ENCODE data around the gene INPP5K. TPM values are rescaled to one million over a fixed set of nuclear protein-coding genes. Genes with fewer than 3 reads are reported as not detected.

Gene INPP5K
- total RNA-seq, 1 donor from 2014 or later = 19.4 TPM

DNA sequence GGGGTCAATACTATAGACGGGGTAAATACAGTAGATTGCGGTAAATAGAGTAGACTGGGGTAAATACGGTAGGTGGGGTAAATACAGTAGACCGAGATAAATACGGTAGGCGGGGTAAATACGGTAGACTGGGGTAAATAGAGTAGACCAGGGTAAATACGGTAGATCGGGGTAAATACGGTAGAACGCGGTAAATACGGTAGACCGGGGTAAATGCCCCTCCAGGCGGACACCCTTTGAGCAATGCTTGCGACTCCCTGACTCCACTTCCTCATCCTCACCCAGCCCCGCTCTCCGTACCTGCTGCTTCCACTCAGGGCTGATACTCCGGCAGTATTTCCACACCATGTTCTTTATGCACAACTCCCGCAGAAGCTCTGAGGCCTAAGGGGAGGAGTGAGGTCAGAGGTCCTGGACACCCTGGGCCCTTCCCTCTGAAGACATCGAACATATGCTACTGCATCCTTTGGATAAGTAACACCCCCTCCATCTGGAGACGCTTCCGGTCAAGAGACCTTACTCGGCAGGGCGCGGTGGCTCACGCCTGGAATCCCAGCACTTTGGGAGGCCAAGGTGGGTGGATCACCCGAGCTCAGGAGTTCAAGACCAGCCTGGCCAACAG, 47.1 kb downstream of the INPP5K start:
- Mint-ChIP-seq H3K36me3 (ENCODE audit: low read depth) (peaks cover 12% of the 10 kb centered on the region), H3K27me3 (ENCODE audit: low read depth) (no peaks in the 10 kb centered on the region), H3K4me3 (no peak overlapping the region), H3K9me3 (no peaks in the 10 kb centered on the region), H3K4me1 (peaks cover 19% of the 10 kb centered on the region), H3K27ac (ENCODE audit: unreplicated experiment) (peak overlapping the region; percentile 87)
- DNase-seq (ENCODE audit: low read depth, low spot score) = no peak
- TF ChIP-seq CTCF (conservative IDR thresholded peaks at IDR 0.05) = no peak

GRCh38 chr17:1467898-1468492, 48.4 kb downstream of the INPP5K start:
- Mint-ChIP-seq H3K9me3 (no peaks in the 10 kb centered on the region), H3K4me3 (no peak overlapping the region), H3K36me3 (ENCODE audit: low read depth) (peaks cover 10% of the 10 kb centered on the region), H3K4me1 (peaks cover 19% of the 10 kb centered on the region), H3K27ac (ENCODE audit: unreplicated experiment) (peak overlapping the region; percentile 50), H3K27me3 (ENCODE audit: low read depth) (no peaks in the 10 kb centered on the region)
- TF ChIP-seq CTCF (conservative IDR thresholded peaks at IDR 0.05) = no peak
- peak; percentile 56 for DNase-seq (ENCODE audit: low read depth, low spot score)

- H3K27ac Mint-ChIP-seq (ENCODE audit: unreplicated experiment) = no peak overlapping the region
- peaks cover 10% of the 10 kb centered on the region for H3K36me3 Mint-ChIP-seq (ENCODE audit: low read depth)
- no peak overlapping the region for H3K4me3 Mint-ChIP-seq
- no peak for DNase-seq (ENCODE audit: low read depth, low spot score)
- H3K27me3 Mint-ChIP-seq (ENCODE audit: low read depth) = no peaks in the 10 kb centered on the region
- no peaks in the 10 kb centered on the region for H3K9me3 Mint-ChIP-seq
- no peak for TF ChIP-seq CTCF (conservative IDR thresholded peaks at IDR 0.05)
- peaks cover 19% of the 10 kb centered on the region for H3K4me1 Mint-ChIP-seq
Observed at GRCh38 chr17:1467258-1467657, 49.2 kb downstream of the INPP5K start.

GRCh38 chr17:1464186-1464585, 52.2 kb downstream of the INPP5K start:
- Mint-ChIP-seq H3K27ac (ENCODE audit: unreplicated experiment) (no peak overlapping the region), H3K9me3 (no peaks in the 10 kb centered on the region)

More at GRCh38 chr17:1464186-1464585, 52.2 kb downstream of the INPP5K start:
- DNase-seq (ENCODE audit: low read depth, low spot score) = no peak
- no peak for TF ChIP-seq CTCF (conservative IDR thresholded peaks at IDR 0.05)
- H3K4me3 Mint-ChIP-seq = no peak overlapping the region
- H3K27me3 Mint-ChIP-seq (ENCODE audit: low read depth) = no peaks in the 10 kb centered on the region
- peaks cover 18% of the 10 kb centered on the region for H3K4me1 Mint-ChIP-seq
- H3K36me3 Mint-ChIP-seq (ENCODE audit: low read depth) = peaks cover 6% of the 10 kb centered on the region

All from neural crest cell (in vitro differentiated cells).